Measurements from ENCODE around the gene GRK5.

- TF ChIP-seq EZH2 (IDR thresholded peaks at IDR 0.05) (no peak), POLR2AphosphoS5 (IDR thresholded peaks at IDR 0.05; ENCODE audit: borderline replicate concordance, low read depth, low read length) (no peak), FOXP2 (optimal IDR thresholded peaks at IDR 0.05; ENCODE audit: control extremely low read depth, extremely low read length, insufficient read depth) (no peak)
Measured at GRCh38 chr10:119388849-119389345, 181.5 kb downstream of the GRK5 start.
